ENCODE results near the gene MVK. TPM values are rescaled to one million over a fixed set of nuclear protein-coding genes. Genes with fewer than 3 reads are reported as not detected.

MVK gene
- total RNA-seq, 1 donor from 2014 or later = 9.1 TPM

DNA sequence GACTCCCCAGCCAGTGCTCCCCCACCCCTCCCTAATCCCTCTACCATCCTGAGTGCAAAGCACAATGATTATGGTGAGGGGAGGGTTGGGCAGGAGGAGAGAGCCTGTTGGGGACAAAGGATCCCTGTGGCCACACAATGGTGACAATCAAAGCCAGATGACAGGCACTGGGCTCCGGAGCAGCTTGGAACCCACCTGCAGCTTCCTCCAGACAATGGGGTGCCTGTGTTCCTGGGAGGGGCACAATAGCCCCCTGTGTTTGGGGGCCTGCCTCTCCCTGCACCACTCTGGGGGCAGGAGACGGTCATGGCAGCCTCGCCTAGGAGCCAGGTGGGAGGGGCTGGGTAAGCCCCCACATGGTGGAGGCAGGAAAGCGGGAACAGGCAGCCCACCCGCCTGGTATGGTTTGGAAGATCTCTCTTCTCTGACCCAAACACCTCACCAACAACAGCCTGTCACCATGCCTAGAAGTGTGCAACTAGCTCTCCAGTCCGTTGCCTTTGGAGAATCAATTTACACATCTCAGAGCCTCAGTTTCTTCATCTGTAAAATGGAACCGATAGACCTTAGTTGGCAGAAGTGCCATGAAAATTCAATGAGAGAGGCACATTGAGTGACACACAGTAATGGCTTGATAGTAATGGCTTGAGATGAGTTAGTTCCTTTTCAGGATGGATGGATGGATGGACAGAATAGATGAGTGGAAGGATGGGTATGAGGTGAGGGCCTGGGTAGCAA is 53.0 kb downstream of the MVK start:
- DNase-seq (ENCODE audit: low spot score) = no peak

DNA sequence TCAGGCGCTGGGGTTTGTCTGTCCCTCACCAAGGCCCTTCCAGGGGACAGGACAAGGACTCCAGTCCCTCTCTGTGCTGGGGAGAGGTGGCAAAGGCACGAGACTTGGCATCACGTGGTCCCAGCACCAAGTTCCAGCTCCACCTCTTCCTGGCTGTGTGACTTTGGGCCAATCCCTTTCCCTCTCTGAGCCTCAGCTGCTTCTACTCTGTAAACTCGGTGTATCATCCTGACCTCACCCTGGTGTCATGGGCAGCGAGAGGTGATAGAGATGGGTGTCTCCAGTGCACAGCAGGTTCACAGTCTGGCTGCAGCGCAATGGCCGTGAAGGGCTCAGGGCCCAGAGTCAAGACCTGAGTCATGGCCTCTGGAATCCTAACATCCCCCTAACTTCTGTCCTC is 54.0 kb downstream of the MVK start:
- no peak for DNase-seq (ENCODE audit: low spot score)

DNA sequence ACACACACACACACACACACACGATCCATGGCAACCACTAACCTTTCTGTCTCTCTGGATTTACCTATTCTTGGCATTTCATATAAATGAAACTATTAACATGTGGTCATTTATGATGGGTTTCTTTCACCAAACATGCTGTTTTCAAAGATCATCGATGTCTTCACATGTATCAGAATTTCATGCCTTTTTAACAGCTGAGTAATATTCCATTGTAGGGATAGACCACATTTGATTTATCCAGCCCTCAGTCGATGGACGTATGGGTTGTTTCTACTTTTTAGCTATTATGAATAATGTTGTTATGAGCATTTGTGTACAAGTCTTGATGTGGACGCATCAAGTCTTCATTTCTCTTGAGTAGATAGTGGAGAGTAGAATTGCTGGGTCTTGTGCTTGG is 56.5 kb downstream of the MVK start:
- no peak for DNase-seq (ENCODE audit: low spot score)

DNA sequence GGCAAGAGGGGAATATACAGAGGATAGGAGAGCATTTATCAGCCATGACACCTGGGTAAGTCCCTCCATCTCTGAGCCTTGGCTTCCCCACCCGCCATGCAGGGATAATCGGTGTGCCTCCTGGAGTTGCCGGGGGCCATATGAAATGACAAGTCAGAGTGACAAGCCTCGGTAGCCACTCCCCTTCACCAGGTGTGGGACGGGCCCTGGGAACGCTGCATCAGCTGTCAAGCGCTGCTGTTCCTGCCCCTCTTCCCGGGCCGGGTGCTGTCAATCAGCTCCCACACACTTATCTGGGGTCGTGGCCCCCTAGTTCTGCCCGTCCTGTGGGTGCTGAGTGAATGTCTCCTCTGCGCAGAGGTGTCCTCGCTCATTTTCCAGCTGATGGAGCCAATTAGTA is 57.2 kb downstream of the MVK start:
- no peak for DNase-seq (ENCODE audit: low spot score)

DNA sequence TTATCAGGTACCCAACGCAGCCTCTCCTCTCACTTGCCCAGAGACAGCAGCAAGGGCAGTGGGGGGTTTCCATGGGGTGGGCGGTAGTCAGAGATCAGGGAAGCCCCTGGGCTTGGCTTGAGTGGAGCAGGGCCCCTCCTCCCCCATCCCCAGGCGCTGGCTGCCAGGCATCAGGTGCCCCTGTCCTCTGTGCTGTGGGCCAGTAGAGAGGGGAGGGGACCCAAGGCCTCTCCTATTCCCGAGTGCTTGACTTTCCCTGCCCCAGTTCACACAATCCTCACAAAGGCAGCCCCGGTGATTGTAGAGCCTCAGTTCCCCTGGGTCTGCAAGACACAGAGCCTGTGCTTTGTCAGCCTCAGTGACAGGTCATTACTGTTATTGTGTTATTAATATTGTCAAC is 57.7 kb downstream of the MVK start:
- no peak for DNase-seq (ENCODE audit: low spot score)

DNA sequence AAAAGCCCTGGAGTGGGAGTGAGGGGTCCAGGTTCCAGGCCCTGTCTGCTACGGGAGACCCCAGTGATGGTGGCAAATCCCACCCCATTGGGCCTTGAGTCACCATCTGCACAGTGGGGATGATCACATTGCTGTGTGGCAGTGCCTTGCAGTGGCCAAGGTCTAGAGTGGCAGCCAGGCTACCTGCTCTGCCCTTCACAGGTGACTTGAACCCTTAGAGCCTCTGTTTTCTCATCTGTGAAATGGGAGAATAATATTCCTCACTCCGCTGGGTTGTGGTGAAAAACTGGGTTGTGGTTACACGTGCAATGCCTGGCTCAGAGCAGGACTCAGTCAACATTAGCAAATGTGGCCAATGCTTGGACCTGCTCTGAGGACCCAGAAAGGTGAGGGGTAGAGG is 58.2 kb downstream of the MVK start:
- DNase-seq (ENCODE audit: low spot score) = no peak

DNA sequence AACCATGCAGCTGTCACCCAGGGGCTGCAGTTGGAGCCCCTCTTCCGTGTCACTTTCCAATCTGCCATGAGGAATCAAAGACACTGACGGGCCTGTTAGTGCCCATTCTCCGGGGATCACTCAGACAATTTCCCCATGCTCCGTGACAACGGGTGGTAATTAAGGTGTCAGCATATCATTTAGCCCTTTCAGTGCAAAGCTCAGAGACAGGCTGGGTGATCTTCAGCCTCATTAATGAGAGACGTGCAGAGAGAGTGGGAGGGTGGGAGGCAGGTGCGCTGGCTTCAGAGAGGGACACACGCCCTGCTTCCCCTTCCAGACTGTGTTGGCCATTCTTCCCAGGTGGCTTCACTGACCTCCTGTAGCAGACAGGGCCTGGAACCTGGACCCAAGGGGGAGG is 58.7 kb downstream of the MVK start:
- no peak for DNase-seq (ENCODE audit: low spot score)

DNA sequence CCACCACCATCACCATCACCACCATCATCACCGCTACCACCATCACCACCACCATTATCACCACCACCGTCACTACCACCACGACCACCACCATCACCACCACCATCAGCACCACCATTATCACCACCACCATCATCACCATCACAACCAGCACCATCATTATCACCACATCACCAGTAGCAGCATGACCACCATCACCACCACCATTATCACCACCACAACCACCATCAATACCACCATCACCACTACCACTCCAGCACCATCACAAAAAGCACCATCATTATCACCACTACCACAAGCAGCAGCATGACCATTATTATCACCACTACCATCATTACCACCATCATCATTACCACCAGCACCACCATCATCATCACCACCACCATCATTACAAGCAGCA is 62.1 kb downstream of the MVK start:
- DNase-seq (ENCODE audit: low spot score) = no peak

DNA sequence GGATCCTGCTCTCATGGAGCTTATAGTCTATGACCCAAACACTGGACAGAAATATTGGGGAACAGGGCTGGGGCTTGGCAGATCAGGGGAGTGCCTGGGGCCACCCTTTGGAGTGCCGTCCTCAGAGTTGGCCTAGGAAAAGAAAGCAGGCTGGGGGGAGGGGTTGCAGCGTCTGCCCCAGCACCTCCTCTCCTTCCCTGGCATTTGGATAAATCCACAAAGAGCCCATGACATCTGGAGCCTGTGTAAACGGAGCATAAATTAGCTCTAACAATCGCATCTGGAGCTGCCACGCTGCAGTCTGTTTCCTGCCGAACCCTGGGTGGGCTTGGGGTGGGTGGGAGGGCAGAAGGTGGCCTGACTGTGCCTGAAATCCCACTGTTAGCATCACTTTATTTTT is 63.8 kb downstream of the MVK start:
- no peak for DNase-seq (ENCODE audit: low spot score)

DNA sequence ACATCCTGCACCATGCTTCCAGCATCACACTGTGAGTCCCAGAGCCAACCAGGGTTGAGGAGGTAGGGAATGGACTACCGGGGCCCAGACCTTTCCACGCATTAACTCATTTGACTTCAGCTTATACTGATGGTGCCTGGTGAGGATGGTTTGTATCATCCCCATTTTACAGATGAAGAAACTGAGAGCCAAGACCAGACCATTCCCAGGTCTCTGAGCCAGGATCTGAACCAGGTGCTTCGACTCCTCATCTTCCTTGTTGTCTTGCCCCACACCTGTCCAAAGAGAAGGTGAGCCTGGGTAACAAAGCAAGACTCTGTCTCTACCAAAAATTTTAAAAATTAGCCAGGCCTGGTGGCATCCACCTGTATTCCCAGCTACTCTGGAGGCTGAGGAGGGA is 64.4 kb downstream of the MVK start:
- DNase-seq (ENCODE audit: low spot score) = no peak

DNA sequence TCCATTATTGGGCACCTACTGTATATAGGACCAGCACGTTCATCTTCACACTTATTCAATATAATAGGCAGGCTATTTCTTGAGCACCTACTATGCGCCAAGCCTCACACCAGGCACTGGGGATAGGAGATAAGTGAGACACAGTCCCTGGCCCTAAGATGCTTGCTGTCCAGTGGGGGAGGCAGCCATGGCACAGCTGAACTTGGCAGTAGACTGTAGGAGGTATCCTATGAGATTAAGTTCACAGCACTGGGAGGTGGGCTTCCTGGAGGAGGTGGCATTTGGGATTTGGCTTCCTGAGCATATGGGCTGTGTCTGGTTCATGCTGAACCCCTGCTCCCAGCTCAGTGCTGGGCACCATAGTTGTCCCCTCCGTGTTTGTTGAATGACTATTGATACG is 65.1 kb downstream of the MVK start:
- no peak for DNase-seq (ENCODE audit: low spot score)

DNA sequence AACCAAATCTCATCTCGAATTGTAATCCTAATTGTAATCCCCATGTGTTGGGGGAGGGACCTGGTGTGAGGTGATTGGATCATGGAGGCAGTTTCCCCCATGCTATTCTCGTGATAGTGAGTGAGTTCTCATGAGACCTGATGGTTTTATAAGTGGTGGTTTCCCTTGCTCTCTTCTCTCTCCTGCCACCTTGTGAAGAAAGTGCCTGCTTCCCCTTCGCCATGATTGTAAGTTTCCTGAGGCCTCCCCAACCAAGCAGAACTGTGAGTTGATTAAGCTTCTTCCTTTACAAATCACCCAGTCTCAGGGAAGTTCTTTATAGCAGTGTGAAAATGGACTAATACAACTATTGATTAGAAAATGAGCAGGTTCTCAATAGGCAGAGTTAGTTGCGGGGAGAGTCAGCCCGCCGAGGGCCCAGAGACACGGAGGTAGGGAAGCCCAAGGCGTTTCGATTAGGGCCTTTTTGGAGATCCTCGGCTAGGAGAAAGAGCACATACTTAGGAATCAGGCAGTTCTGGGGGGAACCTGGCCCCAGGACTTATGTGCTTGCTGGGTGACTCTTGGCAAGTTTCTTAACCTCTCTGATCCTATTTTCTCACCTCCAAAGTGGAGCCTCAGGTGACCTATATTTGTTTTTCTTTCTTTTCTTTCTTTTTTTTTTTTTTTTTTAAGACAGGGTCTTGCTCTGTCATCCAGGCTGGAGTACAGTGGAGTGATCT is 65.7 kb downstream of the MVK start:
- DNase-seq (ENCODE audit: low spot score) = no peak

DNA sequence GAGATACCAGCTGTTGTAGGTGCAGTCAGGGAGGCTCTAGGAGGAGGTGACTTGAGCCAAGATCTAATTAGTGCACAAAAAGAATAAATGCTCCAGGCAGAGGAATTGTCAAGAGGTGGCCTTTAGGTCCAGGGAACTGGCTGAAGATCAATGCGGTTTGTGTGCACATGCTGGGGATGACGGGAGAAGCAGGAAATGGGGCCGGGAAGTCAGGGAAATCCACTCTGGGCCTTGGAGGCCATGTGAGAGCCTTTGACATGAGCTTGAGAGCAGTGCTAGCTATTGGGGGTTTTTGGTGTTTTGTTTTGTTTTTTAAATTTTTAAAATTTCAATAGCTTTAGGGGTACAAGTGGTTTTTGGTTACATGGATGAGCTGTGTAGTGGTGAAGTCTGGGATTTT is 67.4 kb downstream of the MVK start:
- DNase-seq (ENCODE audit: low spot score) = no peak

DNA sequence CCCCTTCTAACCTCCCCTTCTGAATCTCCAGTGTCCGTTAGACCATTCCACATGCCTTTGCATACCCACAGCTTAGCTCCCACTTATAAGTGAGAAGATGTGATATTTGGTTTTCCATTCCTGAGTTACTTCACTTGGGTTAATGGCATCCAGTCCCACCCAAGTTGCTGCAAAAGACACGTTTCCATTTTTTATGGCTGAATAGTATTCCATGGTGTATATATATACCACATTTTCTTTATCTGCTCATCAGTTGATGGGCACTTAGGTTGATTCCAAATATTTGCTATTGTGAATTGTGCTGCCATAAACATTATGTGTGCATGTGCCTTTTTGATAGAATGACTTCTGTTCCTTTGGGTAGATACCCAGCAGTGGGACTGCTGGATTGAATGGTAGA is 67.8 kb downstream of the MVK start:
- DNase-seq (ENCODE audit: low spot score) = no peak

DNA sequence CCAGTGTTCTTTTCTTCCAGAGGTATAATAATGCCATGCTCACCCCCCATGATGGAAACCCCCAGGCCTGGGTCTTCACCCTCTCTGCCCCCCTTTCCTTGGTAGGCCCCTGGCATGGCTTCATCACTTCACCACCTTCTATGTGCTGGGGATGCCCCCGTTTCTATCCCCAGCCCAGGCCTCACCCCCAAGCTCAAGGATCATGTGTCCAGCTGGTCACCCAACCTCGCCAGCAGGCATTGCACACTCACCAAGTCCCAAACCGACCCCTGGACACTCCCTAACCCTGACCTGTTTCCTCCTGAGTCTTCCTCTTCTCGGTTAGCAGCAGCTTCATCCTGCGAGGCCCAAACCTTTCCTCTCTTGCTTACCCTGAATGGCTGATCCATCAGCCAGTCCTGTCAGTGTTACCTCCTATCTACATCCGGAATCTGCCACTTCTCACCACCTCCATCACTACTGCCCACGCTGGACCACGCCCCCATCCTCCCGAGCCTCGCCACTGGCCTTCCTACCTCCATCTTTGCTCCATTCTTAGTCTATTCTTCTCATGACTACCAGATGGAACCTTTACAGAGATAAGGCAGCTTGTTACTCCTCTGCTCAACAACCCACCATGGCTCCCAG is 69.0 kb downstream of the MVK start:
- no peak for DNase-seq (ENCODE audit: low spot score)

DNA sequence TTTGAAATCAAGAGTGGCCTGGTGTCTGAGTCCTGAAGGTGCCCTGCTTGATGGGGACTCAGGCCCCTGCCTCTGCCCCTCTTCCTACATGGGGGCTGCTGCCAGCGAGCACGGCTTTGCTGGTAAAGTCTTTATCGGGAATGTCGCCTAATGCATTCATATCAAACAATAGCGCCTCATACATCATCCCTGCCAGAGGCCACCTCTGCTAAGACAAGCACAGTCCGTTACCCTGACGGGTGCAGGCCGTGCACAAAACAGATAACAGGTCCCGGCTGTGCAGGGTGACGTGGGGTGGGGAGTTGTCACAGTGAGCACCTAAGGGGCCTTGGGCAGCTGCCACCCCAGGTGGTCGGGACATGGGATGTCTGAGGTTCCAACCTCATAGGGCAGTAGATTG is 71.6 kb downstream of the MVK start:
- no peak for DNase-seq (ENCODE audit: low spot score)

DNA sequence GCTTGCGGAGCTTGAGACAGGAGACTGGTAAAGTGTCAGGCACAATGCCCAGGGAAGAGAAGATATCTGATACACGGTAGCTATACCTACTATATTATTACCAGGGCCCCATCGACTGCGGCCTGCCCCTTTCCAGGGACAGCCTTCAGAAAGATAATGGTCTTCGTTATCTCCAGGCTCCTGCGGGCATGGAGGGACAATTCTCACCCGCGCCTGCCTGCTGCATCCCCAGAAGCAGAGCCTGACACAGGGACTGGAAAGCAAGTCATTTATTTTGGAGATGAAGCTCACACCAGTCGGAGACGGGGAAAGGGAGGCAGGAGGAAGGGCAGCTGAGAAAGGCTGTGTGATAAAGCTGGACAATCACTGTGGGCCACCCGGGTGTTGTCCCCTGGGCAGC is 72.1 kb downstream of the MVK start:
- no peak for DNase-seq (ENCODE audit: low spot score)

Other genes starting within 250 kb of the MVK start
- 0.10 TPM for gene MYO1H, start 225.9 kb upstream of the MVK start, total RNA-seq
- gene KCTD10, start 96.5 kb upstream of the MVK start, total RNA-seq = 103 TPM
- gene UBE3B, start 96.2 kb upstream of the MVK start, total RNA-seq = 30.5 TPM
- gene MMAB, start 290 bp upstream of the MVK start, total RNA-seq = 26.8 TPM
- 2.7 TPM for gene FAM222A, start 140.0 kb downstream of the MVK start, total RNA-seq